ENCODE measurements around the gene DDX20.

DDX20 gene

GRCh38 chr1:111770916-111771315 lies 15.2 kb downstream of the DDX20 start:
- H3K4me3 ChIP-seq (ENCODE audit: low read depth, low read length), result no peak overlapping the region
- ChIA-PET POLR2A (no interaction called here), CTCF (interaction anchor here (0.7 to 14.8 kb wide), 10 partner anchors 8 to 320 kb away, joined by 3 to 314 read pairs (median 6); partner anchors contain the start of gene DDX20)
- DNase-seq (ENCODE audit: low read depth, low spot score), result no peak
- no peak for TF ChIP-seq CTCF (IDR thresholded peaks at IDR 0.05; ENCODE audit: insufficient read depth, low read length, missing control alignments)

GRCh38 chr1:111775966-111776365 lies 20.3 kb downstream of the DDX20 start:
- no peak for TF ChIP-seq CTCF (IDR thresholded peaks at IDR 0.05; ENCODE audit: insufficient read depth, low read length, missing control alignments)
- DNase-seq (ENCODE audit: low read depth, low spot score), result no peak
- H3K4me3 ChIP-seq (ENCODE audit: low read depth, low read length), result no peak overlapping the region
- ChIA-PET POLR2A (no interaction called here), CTCF (interaction anchor here (1.4 kb wide), 1 partner anchor 61 kb away, joined by 7 read pairs; no protein-coding TSS in a partner anchor)

GRCh38 chr1:111776391-111776790 lies 20.7 kb downstream of the DDX20 start:
- TF ChIP-seq CTCF (IDR thresholded peaks at IDR 0.05; ENCODE audit: insufficient read depth, low read length, missing control alignments), result no peak
- CTCF ChIA-PET, result interaction anchor here (1.4 kb wide), 1 partner anchor 62 kb away, joined by 7 read pairs; no protein-coding TSS in a partner anchor
- POLR2A ChIA-PET, result no interaction called here
- no peak overlapping the region for H3K4me3 ChIP-seq (ENCODE audit: low read depth, low read length)
- no peak for DNase-seq (ENCODE audit: low read depth, low spot score)

GRCh38 chr1:111776861-111777260 lies 21.2 kb downstream of the DDX20 start:
- no peak overlapping the region for H3K4me3 ChIP-seq (ENCODE audit: low read depth, low read length)
- TF ChIP-seq CTCF (IDR thresholded peaks at IDR 0.05; ENCODE audit: insufficient read depth, low read length, missing control alignments), result no peak
- ChIA-PET POLR2A (no interaction called here), CTCF (interaction anchor here (1.1 to 1.4 kb wide), 2 partner anchors 10 to 62 kb away, joined by 3 to 7 read pairs; no protein-coding TSS in a partner anchor)
- no peak for DNase-seq (ENCODE audit: low read depth, low spot score)

- DNase-seq (ENCODE audit: low read depth, low spot score), result no peak
- POLR2A ChIA-PET, result no interaction called here
- CTCF ChIA-PET, result interaction anchor here (1.1 to 1.4 kb wide), 2 partner anchors 10 to 63 kb away, joined by 3 to 7 read pairs; no protein-coding TSS in a partner anchor
- TF ChIP-seq CTCF (IDR thresholded peaks at IDR 0.05; ENCODE audit: insufficient read depth, low read length, missing control alignments), result no peak
- no peak overlapping the region for H3K4me3 ChIP-seq (ENCODE audit: low read depth, low read length)
Measured at GRCh38 chr1:111777301-111777700, 21.6 kb downstream of the DDX20 start.

GRCh38 chr1:111778066-111778465 lies 22.4 kb downstream of the DDX20 start:
- POLR2A ChIA-PET, result no interaction called here
- CTCF ChIA-PET, result interaction anchor here (0.9 to 1.6 kb wide), 4 partner anchors 10 to 299 kb away, joined by 3 to 4 read pairs (median 4); no protein-coding TSS in a partner anchor
- no peak for TF ChIP-seq CTCF (IDR thresholded peaks at IDR 0.05; ENCODE audit: insufficient read depth, low read length, missing control alignments)
- H3K4me3 ChIP-seq (ENCODE audit: low read depth, low read length), result no peak overlapping the region
- no peak for DNase-seq (ENCODE audit: low read depth, low spot score)

Measured in AG04449 (cell line).